Stimulated activated CD4-positive, alpha-beta T cell treated with anti-CD3 and anti-CD28 coated beads, TNF-alpha, amount 100 ng/mL, for 48 hours (primary cell): ENCODE results near the gene CCBE1.
"Not testable (repeated sequence)": the region's sequence is repeated elsewhere in the genome, so short reads cannot be mapped to it uniquely, and the experiment has no call there.

ENCODE experiments used
- DNase-seq, 3 donors: peaks; one replicate each; pipeline ENCODE4 v3.0.0-alpha.2; 2020; ENCODE audit warnings: low read depth in 3 of 3

CCBE1 gene

GRCh38 chr18:59656373-59656887 lies 40.8 kb downstream of the CCBE1 start:
- DNase-seq, result no peak

- DNase-seq, result no peak
Observed at GRCh38 chr18:59655676-59656075, 41.5 kb downstream of the CCBE1 start.

- DNase-seq, result no peak
Observed at GRCh38 chr18:59651071-59651470, 46.2 kb downstream of the CCBE1 start.

GRCh38 chr18:59650266-59650820 lies 46.9 kb downstream of the CCBE1 start:
- no peak for DNase-seq

- no peak for DNase-seq
Observed at GRCh38 chr18:59649591-59649990, 47.6 kb downstream of the CCBE1 start.

- not testable (repeated sequence) for DNase-seq
Observed at GRCh38 chr18:59648469-59648868, 48.8 kb downstream of the CCBE1 start.

- no peak for DNase-seq
Observed at GRCh38 chr18:59646963-59647307, 50.3 kb downstream of the CCBE1 start.

- DNase-seq, result no peak
Observed at GRCh38 chr18:59646228-59646962, 50.8 kb downstream of the CCBE1 start.

- DNase-seq, result no peak
Observed at GRCh38 chr18:59643740-59644139, 53.5 kb downstream of the CCBE1 start.

- DNase-seq, result no peak
Observed at GRCh38 chr18:59640721-59641120, 56.5 kb downstream of the CCBE1 start.

- no peak for DNase-seq
Observed at GRCh38 chr18:59639821-59640220, 57.4 kb downstream of the CCBE1 start.

GRCh38 chr18:59639136-59639535 lies 58.1 kb downstream of the CCBE1 start:
- DNase-seq, result no peak

- DNase-seq, result no peak
Observed at GRCh38 chr18:59633961-59634485, 63.2 kb downstream of the CCBE1 start.

GRCh38 chr18:59633317-59633716 lies 63.9 kb downstream of the CCBE1 start:
- no peak for DNase-seq

- DNase-seq, result no peak
Observed at GRCh38 chr18:59631583-59632181, 65.5 kb downstream of the CCBE1 start.

GRCh38 chr18:59629894-59630293 lies 67.3 kb downstream of the CCBE1 start:
- DNase-seq, result no peak

GRCh38 chr18:59628995-59629394 lies 68.2 kb downstream of the CCBE1 start:
- no peak for DNase-seq

GRCh38 chr18:59627414-59627813 lies 69.8 kb downstream of the CCBE1 start:
- DNase-seq, result no peak

- DNase-seq, result no peak
Observed at GRCh38 chr18:59624369-59624765, 72.9 kb downstream of the CCBE1 start.

GRCh38 chr18:59623456-59624368 lies 73.5 kb downstream of the CCBE1 start:
- no peak for DNase-seq

- DNase-seq, result no peak
Observed at GRCh38 chr18:59621027-59621426, 76.2 kb downstream of the CCBE1 start.

- DNase-seq, result no peak
Observed at GRCh38 chr18:59620381-59620780, 76.8 kb downstream of the CCBE1 start.
